GM21786 (cell line): ENCODE data around the gene C1QC.

Source experiments
- ATAC-seq: cut with Tn5 transposase; IDR thresholded peaks from one replicate; pipeline ENCODE4 v1.9.1; 2021; ENCODE audit not compliant: unreplicated experiment

Gene C1QC

DNA sequence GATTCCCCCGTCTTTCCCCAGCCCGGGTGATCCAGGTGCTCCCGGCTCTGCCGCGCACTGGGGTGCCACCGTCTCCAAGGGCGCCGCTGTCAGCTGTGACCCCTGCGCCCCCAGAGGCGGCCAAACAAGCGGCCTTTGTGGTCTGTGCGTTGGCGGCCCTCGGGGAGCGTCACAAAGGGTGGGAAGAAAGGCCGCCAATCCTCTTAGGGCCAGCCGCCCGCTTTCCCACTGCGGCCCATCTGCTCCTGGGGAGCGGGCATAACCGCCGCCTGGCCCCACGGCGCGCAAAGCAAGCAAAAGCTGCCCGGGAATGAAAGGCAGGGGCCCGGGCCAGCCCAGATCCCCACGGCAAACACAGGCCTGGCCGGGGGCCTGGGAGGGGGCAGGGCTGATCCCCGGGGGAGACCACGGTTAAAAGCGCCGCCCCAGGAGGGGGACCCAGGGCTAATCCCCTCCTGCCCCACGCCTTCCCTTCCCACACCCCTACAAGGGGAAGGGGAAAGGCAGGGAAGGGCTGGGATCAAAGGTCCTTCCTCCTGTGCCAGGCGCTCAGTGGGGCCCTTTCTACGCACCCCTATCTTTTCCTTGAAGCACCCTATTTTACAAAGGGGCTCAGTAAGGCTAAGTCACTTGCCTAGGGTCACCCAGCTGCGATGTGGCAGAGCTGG is 33.6 kb downstream of the C1QC start:
- no peak for ATAC-seq

GRCh38 chr1:22677931-22678896 is 34.8 kb downstream of the C1QC start:
- ATAC-seq = no peak

GRCh38 chr1:22680726-22681125 is 37.3 kb downstream of the C1QC start:
- ATAC-seq = no peak

- no peak for ATAC-seq
These were observed 38.3 kb downstream of the C1QC start for GRCh38 chr1:22681556-22682276.

DNA sequence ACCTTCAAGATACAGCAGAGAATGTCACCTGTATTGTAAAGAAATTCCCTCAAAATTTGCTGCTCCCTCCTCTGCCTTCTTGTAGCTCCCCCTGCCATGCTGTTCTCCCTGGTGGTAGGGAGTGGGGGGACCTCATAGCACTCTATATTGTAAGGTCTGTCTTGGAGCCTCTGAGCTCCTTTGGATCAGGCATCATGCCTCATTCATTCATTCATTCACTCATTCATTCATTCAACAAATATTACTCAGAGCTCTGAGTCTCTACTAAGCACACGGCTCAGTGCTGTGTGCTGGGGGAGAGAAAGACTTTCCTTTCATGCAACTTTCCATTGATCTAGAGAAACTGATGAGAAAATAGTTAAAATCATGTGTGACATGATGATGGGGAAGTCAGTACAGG is 40.1 kb downstream of the C1QC start:
- no peak for ATAC-seq

GRCh38 chr1:22685591-22686059 is 42.2 kb downstream of the C1QC start:
- no peak for ATAC-seq

- ATAC-seq = no peak
These were observed 43.8 kb downstream of the C1QC start for GRCh38 chr1:22687191-22687590.

DNA sequence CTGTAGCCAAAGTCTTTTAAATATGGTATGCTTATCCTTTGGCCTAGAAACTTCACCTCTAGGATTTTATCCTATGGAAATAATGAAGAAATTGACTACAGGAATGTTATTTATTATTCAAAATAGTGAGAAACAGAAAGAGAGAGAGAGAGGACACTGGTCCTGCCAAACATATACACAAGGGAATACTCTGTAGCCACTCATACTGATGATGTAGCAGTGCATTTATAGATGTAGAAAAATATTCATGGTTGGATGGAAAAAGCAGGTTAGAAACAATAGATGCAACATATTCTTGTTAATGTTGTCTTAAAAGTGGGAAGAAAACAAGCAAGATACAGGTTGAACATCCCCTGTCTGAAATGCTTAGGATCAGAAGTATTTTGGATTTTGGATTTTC is 45.0 kb downstream of the C1QC start:
- ATAC-seq = no peak

DNA sequence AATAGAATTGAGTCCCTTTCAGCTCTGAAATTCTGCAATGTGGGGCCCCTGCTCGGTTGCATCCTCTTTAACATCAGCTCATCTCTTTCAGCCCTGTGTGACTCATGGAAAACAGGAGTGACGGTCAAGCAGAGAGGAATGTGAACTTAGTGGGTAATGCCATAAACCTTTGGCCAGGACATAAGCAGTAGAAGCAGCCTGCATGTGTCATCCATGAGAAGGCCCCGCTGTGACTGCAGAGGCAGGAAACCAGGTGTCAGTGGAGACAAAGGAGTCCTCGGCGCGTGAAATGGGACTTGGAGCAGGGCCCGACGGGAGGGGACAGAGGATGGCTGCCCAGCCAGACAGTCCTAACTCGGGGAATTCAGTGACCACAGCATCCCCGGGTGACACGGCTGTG is 46.1 kb downstream of the C1QC start:
- no peak for ATAC-seq

GRCh38 chr1:22691031-22691753 is 47.8 kb downstream of the C1QC start:
- ATAC-seq = no peak

- ATAC-seq = no peak
These were observed 50.7 kb downstream of the C1QC start for GRCh38 chr1:22694172-22694571.

DNA sequence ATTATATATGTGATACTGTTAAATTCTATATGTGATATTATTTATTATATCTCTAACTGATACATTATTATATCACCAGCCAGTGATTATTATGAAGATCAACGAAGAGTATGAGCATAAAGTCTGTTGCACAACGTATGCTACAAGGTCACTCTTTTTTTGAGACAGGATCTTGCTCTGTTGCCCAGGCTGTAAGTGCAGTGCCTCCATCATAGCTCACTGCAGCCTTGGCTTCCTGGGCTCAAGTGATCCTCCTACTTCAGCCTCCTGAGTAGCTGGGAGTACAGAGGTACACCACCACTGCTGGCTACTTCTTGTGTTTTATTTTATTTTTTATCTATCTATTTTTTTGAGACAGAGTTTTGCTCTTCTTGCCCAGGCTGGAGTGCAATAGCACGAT is 53.2 kb downstream of the C1QC start:
- ATAC-seq = no peak
